Body of pancreas (tissue), 4 donors: ENCODE measurements around the gene EN1.

Source experiments
- CTCF ChIP-seq, 7 experiments: fragments of 450-650 bp in 4 of 7; fragments of 200-600 bp in 3 of 7; sonication (generic) in 3 of 7; IDR thresholded peaks; one replicate each; pipeline ENCODE4 v1.5.1; 2016 to 2019; ENCODE audit warnings: antibody characterized with exemption in 7 of 7
- POLR2A ChIP-seq, 3 donors: fragments of 450-650 bp; IDR thresholded peaks; one replicate each; pipeline ENCODE4 v1.6.1; 2016; ENCODE audit warnings: antibody characterized with exemption in 3 of 3, mild to moderate bottlenecking in 2 of 3

GRCh38 chr2:118803012-118803411 is 44.4 kb downstream of the EN1 start:
- no peak for TF ChIP-seq CTCF (IDR thresholded peaks at IDR 0.05)
- no peak for TF ChIP-seq POLR2A (IDR thresholded peaks at IDR 0.05)
